GM23338 (cell line): ENCODE results near the gene PLCL1. TPM values are rescaled to one million over a fixed set of nuclear protein-coding genes. Genes with fewer than 3 reads are reported as not detected.

ENCODE experiments used
- ATAC-seq: fragments of 200-7000 bp; cut with Tn5 transposase; 3 replicates; pipeline ENCODE4 v1.9.1; 2020
- DNase-seq: peaks from one replicate; pipeline ENCODE4 v3.0.0-alpha.2; 2015; ENCODE audit warnings: low spot score
- H2AFZ ChIP-seq: fragments of 200-600 bp; sonication (generic); 2 replicates; pipeline ENCODE4 v1.8.0; 2016; ENCODE audit warnings: antibody characterized with exemption, mild to moderate bottlenecking, moderate library complexity
- H3F3A ChIP-seq: fragments of 200-600 bp; sonication (generic); replicated peaks from 2 replicates; pipeline ENCODE4 v1.8.0; 2017; ENCODE audit warnings: antibody characterized with exemption, mixed run types, low read depth
- H3K27ac ChIP-seq: fragments of 200-600 bp; sonication (generic); 2 replicates; pipeline ENCODE4 v1.6.1; 2016; ENCODE audit warnings: low read depth
- H3K27me3 ChIP-seq: fragments of 200-600 bp; sonication (generic); 2 replicates; pipeline ENCODE4 v1.8.0; 2016; ENCODE audit warnings: mild to moderate bottlenecking, mixed run types, moderate library complexity; ENCODE audit not compliant: insufficient read depth
- H3K36me3 ChIP-seq: fragments of 200-600 bp; sonication (generic); 2 replicates; pipeline ENCODE4 v1.8.0; 2016; ENCODE audit warnings: mild to moderate bottlenecking; ENCODE audit not compliant: insufficient read depth
- H3K4me1 ChIP-seq: fragments of 200-600 bp; sonication (generic); 2 replicates; pipeline ENCODE4 v1.8.0; 2016; ENCODE audit warnings: mild to moderate bottlenecking, moderate library complexity; ENCODE audit not compliant: insufficient read depth
- H3K4me2 ChIP-seq: fragments of 200-600 bp; sonication (generic); 2 replicates; pipeline ENCODE4 v1.7.1; 2017; ENCODE audit warnings: mixed run types
- H3K4me3 ChIP-seq: fragments of 200-600 bp; sonication (generic); 2 replicates; pipeline ENCODE4 v1.6.1; 2016; ENCODE audit warnings: mixed run types
- H3K79me2 ChIP-seq: fragments of 200-600 bp; sonication (generic); replicated peaks from 2 replicates; pipeline ENCODE4 v1.8.0; 2017; ENCODE audit warnings: mild to moderate bottlenecking; ENCODE audit not compliant: insufficient read depth
- H3K9me2 ChIP-seq: fragments of 200-600 bp; sonication (generic); 2 replicates; pipeline ENCODE4 v1.8.0; 2017; ENCODE audit not compliant: insufficient read depth
- H4K20me1 ChIP-seq: fragments of 200-600 bp; sonication (generic); replicated peaks from 2 replicates; pipeline ENCODE4 v1.8.0; 2017; ENCODE audit warnings: mild to moderate bottlenecking; ENCODE audit not compliant: insufficient read depth
- H3K27ac Mint-ChIP-seq: 2 replicates; pipeline ENCODE4 v1.8.0; 2020; ENCODE audit warnings: inconsistent platforms, mild to moderate bottlenecking, moderate library complexity, mixed read lengths
- H3K27me3 Mint-ChIP-seq: 3 replicates; pipeline ENCODE4 v1.8.0; 2022; ENCODE audit warnings: low read depth, mild to moderate bottlenecking, moderate library complexity, mixed read lengths, inconsistent platforms; ENCODE audit not compliant: insufficient read depth, poor library complexity
- H3K36me3 Mint-ChIP-seq: 3 replicates; pipeline ENCODE4 v1.8.0; 2021; ENCODE audit warnings: low read depth, mild to moderate bottlenecking, inconsistent platforms, moderate library complexity, mixed read lengths
- H3K4me1 Mint-ChIP-seq: 3 replicates; pipeline ENCODE4 v1.8.0; 2020; ENCODE audit warnings: mild to moderate bottlenecking, inconsistent platforms, mixed read lengths
- H3K4me3 Mint-ChIP-seq: 3 replicates; pipeline ENCODE4 v1.8.0; 2021; ENCODE audit warnings: moderate library complexity, mild to moderate bottlenecking, inconsistent platforms, mixed read lengths
- H3K9me3 Mint-ChIP-seq: 3 replicates; pipeline ENCODE4 v1.8.0; 2020; ENCODE audit warnings: moderate library complexity, mild to moderate bottlenecking, inconsistent platforms, mixed read lengths
- CREB1 ChIP-seq: fragments of 250-450 bp; sonication (Bioruptor Pico); IDR thresholded peaks from 2 replicates; pipeline ENCODE4 v1.5.0; 2020; ENCODE audit warnings: low read depth, mild to moderate bottlenecking, moderate library complexity
- EZH2 ChIP-seq: fragments of 200-600 bp; sonication (generic); IDR thresholded peaks from one replicate; pipeline ENCODE4 v1.8.0; 2017; ENCODE audit warnings: antibody characterized with exemption, mild to moderate bottlenecking, low read depth; ENCODE audit not compliant: unreplicated experiment
- EZH2phosphoT487 ChIP-seq: fragments of 200-600 bp; sonication (generic); IDR thresholded peaks from one replicate; pipeline ENCODE4 v1.8.1; 2018; ENCODE audit warnings: antibody characterized with exemption; ENCODE audit not compliant: unreplicated experiment
- JUNB ChIP-seq: IDR thresholded peaks from one replicate; pipeline ENCODE4 v1.6.1; 2016; ENCODE audit warnings: antibody characterized with exemption; ENCODE audit not compliant: unreplicated experiment
- NANOG ChIP-seq: IDR thresholded peaks from 2 replicates; pipeline ENCODE4 v1.6.1; 2016; ENCODE audit warnings: antibody characterized with exemption, borderline replicate concordance
- POLR2AphosphoS5 ChIP-seq: IDR thresholded peaks from 2 replicates; pipeline ENCODE4 v1.6.1; 2016; ENCODE audit warnings: antibody characterized with exemption, low read depth
- STAT1 ChIP-seq: IDR thresholded peaks from one replicate; pipeline ENCODE4 v1.6.1; 2016; ENCODE audit warnings: antibody characterized with exemption; ENCODE audit not compliant: unreplicated experiment
- ZNF114 ChIP-seq: fragments of 250-450 bp; sonication (Bioruptor Pico); IDR thresholded peaks from 2 replicates; pipeline ENCODE4 v1.5.0; 2020; ENCODE audit warnings: mild to moderate bottlenecking, moderate library complexity
- ZNF331 ChIP-seq: fragments of 250-450 bp; sonication (Bioruptor Pico); IDR thresholded peaks from 2 replicates; pipeline ENCODE4 v1.5.0; 2020; ENCODE audit warnings: low read depth, mild to moderate bottlenecking, moderate library complexity
- polyA plus RNA-seq: library from polyadenylated mRNA; unstranded; fragments of >200 nt; fragmentation: Nextera tagmentation; extraction: Ambion mirVana; gene quantifications from 2 replicates; pipeline ENCODE4 v1.2.1, GENCODE V29; 2016
- total RNA-seq: library from RNA; depleted of rRNA; stranded (reverse); fragments of >200 nt; shearing (Covaris generic); gene quantifications from 2 replicates; pipeline ENCODE4 v1.2.3, GENCODE V29; 2014
- TF ChIP-seq, protein P1 (sequence below): IDR thresholded peaks from 2 replicates; pipeline ENCODE4 v1.6.1; 2016; ENCODE audit warnings: antibody characterized with exemption
- TF ChIP-seq, protein P2 (sequence below), 2 experiments: fragments of 200-600 bp in 1 of 2; sonication (generic) in 1 of 2; conservative IDR thresholded peaks; 2 replicates each; pipeline versions ENCODE4 v1.5.1 to v1.6.1; 2016 to 2017; ENCODE audit warnings: antibody characterized with exemption in 2 of 2, low read depth in 2 of 2, mild to moderate bottlenecking in 2 of 2, moderate library complexity in 1 of 2
- TF ChIP-seq, protein P3 (sequence below): IDR thresholded peaks from one replicate; pipeline ENCODE4 v1.6.1; 2018; ENCODE audit warnings: antibody characterized with exemption; ENCODE audit not compliant: unreplicated experiment

Gene PLCL1
- total and polyA plus RNA-seq, 2 experiments from 2014 or later: not detected

DNA sequence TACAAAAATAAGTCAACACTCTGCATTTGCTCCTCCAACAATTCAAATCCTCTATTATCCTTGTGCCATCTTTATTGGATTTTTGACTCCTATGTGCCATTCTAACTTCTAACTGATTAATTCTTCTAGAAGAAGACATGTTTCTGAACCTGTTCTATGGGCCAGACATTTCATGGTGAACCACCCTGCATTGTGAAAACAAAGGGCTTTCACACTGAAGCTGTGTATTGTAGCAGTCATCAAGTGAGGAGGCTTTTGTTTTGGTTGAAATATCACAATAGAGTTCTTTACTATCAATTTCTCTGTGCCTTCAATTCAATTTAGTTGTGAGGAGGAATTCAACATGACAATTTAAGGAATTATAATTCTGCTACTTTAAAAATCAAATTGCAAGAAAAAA is 357.9 kb downstream of the PLCL1 start:
- Mint-ChIP-seq H3K4me1 (no peaks in the 10 kb centered on the region), H3K9me3 (peaks cover 17% of the 10 kb centered on the region), H3K27ac (no peak overlapping the region), H3K27me3 (peaks cover 2% of the 10 kb centered on the region), H3K4me3 (no peak overlapping the region), H3K36me3 (peaks cover 3% of the 10 kb centered on the region; the same call in 2 of the 3 replicates)
- Histone ChIP-seq H3K27ac (no peak overlapping the region), H3K4me1 (no peaks in the 10 kb centered on the region), H3K9me2 (no peaks in the 10 kb centered on the region; the same call in 1 of the 2 replicates), H3K36me3 (no peaks in the 10 kb centered on the region), H3F3A (no peaks in the 10 kb centered on the region), H3K4me3 (no peak overlapping the region), H3K27me3 (no peaks in the 10 kb centered on the region), H2AFZ (no peak overlapping the region), H3K4me2 (no peak overlapping the region), H4K20me1 (no peaks in the 10 kb centered on the region), H3K79me2 (no peaks in the 10 kb centered on the region)
- TF ChIP-seq EZH2: no peak
- TF ChIP-seq POLR2AphosphoS5: no peak
- no peak for TF ChIP-seq STAT1
- no peak for TF ChIP-seq ZNF331 (CRISPR knock-in tag)
- TF ChIP-seq, protein P1, sequence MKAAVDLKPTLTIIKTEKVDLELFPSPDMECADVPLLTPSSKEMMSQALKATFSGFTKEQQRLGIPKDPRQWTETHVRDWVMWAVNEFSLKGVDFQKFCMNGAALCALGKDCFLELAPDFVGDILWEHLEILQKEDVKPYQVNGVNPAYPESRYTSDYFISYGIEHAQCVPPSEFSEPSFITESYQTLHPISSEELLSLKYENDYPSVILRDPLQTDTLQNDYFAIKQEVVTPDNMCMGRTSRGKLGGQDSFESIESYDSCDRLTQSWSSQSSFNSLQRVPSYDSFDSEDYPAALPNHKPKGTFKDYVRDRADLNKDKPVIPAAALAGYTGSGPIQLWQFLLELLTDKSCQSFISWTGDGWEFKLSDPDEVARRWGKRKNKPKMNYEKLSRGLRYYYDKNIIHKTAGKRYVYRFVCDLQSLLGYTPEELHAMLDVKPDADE: no peak
- no peak for TF ChIP-seq NANOG
- TF ChIP-seq, protein P2, sequence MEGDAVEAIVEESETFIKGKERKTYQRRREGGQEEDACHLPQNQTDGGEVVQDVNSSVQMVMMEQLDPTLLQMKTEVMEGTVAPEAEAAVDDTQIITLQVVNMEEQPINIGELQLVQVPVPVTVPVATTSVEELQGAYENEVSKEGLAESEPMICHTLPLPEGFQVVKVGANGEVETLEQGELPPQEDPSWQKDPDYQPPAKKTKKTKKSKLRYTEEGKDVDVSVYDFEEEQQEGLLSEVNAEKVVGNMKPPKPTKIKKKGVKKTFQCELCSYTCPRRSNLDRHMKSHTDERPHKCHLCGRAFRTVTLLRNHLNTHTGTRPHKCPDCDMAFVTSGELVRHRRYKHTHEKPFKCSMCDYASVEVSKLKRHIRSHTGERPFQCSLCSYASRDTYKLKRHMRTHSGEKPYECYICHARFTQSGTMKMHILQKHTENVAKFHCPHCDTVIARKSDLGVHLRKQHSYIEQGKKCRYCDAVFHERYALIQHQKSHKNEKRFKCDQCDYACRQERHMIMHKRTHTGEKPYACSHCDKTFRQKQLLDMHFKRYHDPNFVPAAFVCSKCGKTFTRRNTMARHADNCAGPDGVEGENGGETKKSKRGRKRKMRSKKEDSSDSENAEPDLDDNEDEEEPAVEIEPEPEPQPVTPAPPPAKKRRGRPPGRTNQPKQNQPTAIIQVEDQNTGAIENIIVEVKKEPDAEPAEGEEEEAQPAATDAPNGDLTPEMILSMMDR (conservative IDR thresholded peaks at IDR 0.05; ENCODE audit: low read depth in 2 of 2): no peak
- no peak for TF ChIP-seq CREB1
- no peak for TF ChIP-seq ZNF114 (CRISPR knock-in tag)
- TF ChIP-seq EZH2phosphoT487: no peak
- TF ChIP-seq JUNB: no peak
- TF ChIP-seq, protein P3, sequence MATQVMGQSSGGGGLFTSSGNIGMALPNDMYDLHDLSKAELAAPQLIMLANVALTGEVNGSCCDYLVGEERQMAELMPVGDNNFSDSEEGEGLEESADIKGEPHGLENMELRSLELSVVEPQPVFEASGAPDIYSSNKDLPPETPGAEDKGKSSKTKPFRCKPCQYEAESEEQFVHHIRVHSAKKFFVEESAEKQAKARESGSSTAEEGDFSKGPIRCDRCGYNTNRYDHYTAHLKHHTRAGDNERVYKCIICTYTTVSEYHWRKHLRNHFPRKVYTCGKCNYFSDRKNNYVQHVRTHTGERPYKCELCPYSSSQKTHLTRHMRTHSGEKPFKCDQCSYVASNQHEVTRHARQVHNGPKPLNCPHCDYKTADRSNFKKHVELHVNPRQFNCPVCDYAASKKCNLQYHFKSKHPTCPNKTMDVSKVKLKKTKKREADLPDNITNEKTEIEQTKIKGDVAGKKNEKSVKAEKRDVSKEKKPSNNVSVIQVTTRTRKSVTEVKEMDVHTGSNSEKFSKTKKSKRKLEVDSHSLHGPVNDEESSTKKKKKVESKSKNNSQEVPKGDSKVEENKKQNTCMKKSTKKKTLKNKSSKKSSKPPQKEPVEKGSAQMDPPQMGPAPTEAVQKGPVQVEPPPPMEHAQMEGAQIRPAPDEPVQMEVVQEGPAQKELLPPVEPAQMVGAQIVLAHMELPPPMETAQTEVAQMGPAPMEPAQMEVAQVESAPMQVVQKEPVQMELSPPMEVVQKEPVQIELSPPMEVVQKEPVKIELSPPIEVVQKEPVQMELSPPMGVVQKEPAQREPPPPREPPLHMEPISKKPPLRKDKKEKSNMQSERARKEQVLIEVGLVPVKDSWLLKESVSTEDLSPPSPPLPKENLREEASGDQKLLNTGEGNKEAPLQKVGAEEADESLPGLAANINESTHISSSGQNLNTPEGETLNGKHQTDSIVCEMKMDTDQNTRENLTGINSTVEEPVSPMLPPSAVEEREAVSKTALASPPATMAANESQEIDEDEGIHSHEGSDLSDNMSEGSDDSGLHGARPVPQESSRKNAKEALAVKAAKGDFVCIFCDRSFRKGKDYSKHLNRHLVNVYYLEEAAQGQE: no peak
- no peak for DNase-seq
- ATAC-seq: no peak
